NOMO-1 (cell line): ENCODE measurements around the gene DGKD.
A peak's percentile ranks its signal among the peaks of the same experiment; 100 is the strongest.
"Not testable (repeated sequence)": the region's sequence is repeated elsewhere in the genome, so short reads cannot be mapped to it uniquely, and the experiment has no call there.

ENCODE experiments used
- DNase-seq, 2 experiments: peaks; one replicate each; lab custom pipeline; 2025; ENCODE audit not compliant: unreplicated experiment in 2 of 2; lab: John Stamatoyannopoulos, UW

DGKD gene

GRCh38 chr2:233358335-233358734 is 4.0 kb downstream of the DGKD start:
- peak; percentile 35 to 87 for DNase-seq

- DNase-seq, result no peak
These were observed 4.7 kb downstream of the DGKD start for GRCh38 chr2:233358947-233359346.

DNA sequence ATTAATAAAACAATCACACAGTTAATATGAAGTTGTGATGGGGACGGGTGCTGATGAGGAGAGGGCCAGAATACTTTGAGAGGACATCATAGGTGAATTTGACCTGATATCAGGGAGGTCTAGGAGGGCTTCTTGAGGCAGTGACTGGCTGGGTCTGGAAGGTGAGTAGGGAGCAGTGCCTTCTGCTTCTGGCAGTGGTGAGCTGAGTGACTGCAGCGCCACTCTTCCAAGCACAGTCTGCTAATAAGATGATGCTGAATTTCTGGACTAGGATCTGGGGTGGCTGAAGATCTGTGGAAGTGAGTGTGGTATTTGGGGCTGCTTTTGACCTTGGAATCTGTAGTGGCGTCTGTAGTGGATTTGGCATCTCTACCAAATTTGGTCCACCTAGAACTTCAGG is 5.5 kb downstream of the DGKD start:
- no peak for DNase-seq

DNA sequence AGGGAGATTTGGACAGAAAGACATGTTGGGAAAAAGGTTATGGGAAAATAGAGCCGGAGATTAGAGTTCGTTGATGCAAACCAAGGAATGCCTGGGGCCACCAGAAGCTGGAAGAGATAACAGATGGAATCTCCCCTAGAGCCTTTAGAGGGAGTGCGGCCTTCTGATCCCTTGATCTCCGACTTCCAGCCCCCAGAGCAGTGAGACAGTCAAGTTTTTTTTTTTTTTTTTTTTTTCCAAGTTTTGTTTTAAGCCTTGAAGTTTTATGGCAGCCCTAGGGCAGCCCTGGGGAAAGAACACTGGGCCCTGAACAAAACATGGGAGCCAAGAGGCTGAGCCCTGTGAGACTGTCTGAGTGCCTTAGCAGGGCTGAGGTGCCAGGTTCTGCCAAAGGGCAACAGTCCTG is 6.5 kb downstream of the DGKD start:
- no peak for DNase-seq

DNA sequence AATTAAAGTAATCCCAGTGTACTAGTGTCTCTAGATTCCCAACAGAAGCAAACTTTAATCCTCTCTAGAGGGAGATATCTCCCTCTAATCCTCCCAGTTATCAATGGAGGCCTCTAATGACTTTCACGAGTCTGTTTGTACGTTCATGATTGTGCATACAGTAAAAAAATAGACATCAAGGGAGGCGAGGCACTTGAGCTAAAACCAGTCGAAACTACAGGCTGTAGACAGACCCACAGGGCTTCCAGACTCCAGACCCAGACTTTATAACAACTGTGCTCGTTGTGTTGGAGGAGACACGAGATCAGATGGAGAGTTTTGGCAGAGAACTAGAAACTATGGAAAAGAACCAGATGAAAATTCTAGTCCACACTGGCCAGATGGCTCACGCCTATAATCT is 7.0 kb downstream of the DGKD start:
- DNase-seq, result no peak

DNA sequence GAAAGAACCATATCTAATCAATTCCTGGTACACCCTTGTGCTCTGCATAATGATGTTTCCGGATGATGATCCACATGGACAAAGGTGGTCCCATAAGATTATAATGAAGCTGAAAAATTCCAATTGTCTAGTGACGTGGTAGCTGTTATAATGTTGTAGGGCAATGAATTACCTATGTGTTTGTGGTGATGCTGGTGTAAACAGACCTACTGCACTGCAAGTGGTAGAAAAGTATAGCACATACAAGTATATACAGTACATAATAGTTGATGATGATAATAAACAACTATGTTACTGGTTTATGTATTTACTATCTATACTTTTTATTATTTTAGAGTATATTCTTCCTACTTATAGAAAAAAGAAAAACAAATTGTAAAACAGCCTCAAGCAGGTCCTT is 8.4 kb downstream of the DGKD start:
- no peak for DNase-seq

GRCh38 chr2:233363744-233364235 is 9.5 kb downstream of the DGKD start:
- DNase-seq, result no peak

DNA sequence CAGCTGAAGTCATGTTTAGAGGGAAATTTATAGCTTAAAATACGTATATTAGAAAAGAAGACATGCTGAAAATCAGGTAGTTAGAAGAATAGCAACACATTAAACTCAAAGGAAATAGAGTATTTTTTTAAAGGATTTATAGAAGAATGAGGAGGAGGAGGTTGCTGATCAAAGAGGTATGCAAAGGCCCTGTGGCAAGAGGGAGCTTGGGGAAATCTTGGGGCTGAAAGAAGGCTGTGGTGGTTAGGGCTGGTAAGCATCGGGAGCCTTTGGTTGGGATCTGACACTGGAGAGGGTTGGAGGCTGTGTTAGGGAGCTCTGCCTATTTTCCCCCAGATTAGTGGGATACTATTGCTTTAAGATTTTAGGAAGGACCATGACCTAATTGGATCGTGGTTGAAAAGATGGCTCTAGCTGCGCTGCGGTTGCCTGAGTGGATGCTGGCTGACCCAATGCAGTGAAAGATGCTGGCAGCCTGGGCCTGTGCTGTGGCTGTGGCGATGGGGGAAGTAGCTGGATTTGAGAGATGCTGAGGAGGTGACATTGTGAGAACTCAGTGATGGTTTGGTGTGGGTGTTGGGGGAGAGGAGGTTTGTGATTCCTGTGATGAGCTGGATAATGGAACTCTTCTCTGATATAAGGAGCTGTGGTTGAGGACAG is 11.7 kb downstream of the DGKD start:
- DNase-seq, result no peak

GRCh38 chr2:233367586-233367985 is 13.3 kb downstream of the DGKD start:
- DNase-seq, result no peak

GRCh38 chr2:233368756-233369155 is 14.5 kb downstream of the DGKD start:
- DNase-seq, result no peak

DNA sequence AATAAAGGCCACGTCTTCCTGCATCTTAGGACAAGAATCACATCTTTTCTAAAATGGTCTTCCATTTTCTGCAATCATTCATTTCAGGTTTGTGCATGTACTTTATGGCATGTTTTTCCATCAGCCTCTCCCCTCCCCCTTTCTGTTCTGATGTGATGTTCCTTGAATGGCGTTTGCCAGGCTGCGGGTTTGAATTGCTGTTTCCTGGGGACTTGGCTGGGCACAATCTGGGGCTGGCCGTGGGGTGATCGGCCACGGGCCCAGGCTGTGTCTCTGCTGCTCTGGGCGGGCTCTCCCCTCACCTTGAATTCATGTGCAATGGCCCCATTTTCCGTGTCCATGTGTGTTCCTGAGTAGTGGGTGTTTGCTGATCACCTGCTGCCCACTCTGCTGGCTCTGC is 15.2 kb downstream of the DGKD start:
- no peak for DNase-seq

GRCh38 chr2:233369897-233370685 is 15.8 kb downstream of the DGKD start:
- DNase-seq, result no peak

GRCh38 chr2:233371641-233372040 is 17.3 kb downstream of the DGKD start:
- DNase-seq, result no peak

- DNase-seq, result no peak
These were observed 18.6 kb downstream of the DGKD start for GRCh38 chr2:233372855-233373254.

- DNase-seq, result no peak
These were observed 19.0 kb downstream of the DGKD start for GRCh38 chr2:233373316-233373715.

DNA sequence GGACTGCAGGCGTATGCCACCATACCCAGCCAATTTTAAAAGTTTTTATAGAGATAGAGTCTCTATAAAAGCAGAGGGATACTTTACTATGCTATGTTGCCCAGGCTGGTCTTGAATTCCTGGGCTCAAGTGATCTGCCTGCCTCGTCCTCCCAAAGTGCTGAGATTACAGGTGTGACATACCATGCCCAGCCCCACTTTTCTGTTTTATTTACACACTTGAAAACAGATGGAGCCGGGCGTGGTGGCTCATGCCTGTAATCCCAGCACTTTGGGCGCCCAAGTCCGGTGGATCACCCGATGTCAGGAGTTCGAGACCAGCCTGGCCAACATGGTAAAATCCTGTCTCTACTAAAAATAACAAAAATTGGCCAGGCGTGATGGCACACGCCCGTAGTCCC is 20.5 kb downstream of the DGKD start:
- not testable (repeated sequence) for DNase-seq

DNA sequence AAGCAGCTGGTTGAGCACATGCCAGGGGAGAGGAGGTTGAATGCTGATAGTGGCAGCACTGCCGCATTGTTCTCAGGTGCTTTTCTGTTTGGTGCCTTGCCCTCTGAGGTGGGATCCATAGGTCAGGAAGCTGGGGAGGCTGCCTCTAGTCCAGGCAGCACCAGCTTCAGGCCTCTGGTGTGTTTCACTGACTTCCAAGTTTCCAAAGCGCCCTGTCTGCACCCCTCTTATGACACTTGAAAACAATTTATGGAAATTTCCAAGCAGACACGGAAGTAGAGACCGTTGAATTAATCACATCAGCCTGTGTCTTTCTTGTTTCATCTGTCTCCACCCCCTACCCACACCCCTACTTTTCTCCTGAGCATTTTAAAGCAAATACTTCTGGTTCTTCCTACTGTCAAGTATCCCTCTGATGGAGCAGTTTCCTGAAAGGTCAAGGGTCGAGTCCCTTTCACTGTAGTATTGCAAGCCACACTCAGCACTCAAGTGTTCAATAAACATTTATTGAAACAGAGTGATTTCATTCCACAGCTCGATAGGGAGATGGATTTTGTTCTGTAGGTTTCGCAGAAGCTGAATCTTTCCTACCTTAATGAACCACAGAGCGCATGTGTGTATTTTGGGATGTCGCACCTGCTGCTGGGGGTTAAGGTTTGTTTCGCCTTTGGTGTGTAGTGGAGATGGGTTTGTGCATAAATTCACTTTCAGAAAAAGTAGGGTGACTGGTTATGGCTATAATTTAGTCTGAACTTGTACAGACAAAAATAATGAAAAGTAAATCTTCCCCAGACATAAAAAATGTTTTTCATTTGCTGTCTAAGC is 21.4 kb downstream of the DGKD start:
- DNase-seq, result no peak

GRCh38 chr2:233379034-233379433 is 24.7 kb downstream of the DGKD start:
- no peak for DNase-seq

GRCh38 chr2:233379441-233379840 is 25.1 kb downstream of the DGKD start:
- DNase-seq, result no peak

- no peak for DNase-seq
These were observed 26.0 kb downstream of the DGKD start for GRCh38 chr2:233380132-233380895.
